GM18505 (cell line): Measurements from ENCODE around the gene LARP6.

Experiments used
- ATAC-seq: cut with Tn5 transposase; IDR thresholded peaks from one replicate; pipeline ENCODE4 v1.9.1; 2021; ENCODE audit not compliant: unreplicated experiment
- POLR2A ChIP-seq: IDR thresholded peaks from 4 replicates; pipeline ENCODE4 v1.6.1; 2011; ENCODE audit warnings: borderline replicate concordance; ENCODE audit not compliant: insufficient read depth, insufficient read length; ENCODE audit errors: extremely low read depth

The LARP6 gene

GRCh38 chr15:70801109-70801508, 52.8 kb downstream of the LARP6 start:
- ATAC-seq = no peak
- TF ChIP-seq POLR2A = no peak

DNA sequence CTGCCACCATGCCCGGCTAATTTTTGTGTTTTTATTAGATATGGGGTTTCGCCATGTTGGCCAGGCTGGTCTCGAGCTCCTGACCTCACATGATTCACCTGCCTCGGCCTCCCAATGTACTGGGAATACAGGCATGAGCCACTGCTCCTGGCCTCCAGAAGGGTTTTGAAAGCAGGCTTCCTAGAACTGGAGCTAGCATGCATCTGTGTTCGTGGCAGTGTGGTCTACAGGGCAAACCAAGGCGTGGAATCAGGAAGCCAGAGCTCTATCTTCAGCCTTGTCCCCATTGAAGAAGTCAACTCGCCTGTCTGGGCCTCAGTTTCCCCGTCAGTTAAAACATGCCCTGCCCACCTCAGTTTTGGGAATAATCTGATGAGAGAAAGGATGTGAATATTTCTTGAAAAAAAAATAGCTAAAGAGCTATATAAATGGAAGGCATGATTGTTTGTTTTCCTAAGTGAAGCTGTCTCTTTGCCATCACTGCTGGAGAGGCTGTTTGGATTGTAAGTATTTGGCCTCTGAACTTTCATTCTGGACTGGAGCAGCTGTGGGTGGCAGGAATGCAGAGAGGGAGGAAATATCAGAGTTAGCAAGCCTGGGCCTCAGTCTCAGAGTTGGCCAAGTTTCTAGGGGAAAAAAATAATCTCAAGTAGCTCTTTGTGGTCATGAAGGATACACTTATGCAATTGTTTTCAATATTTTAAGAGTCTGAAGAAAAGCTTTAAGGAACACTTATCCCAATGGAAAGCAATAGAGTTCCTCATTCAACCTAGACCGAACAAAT, 54.1 kb downstream of the LARP6 start:
- no peak for TF ChIP-seq POLR2A
- ATAC-seq = no peak

DNA sequence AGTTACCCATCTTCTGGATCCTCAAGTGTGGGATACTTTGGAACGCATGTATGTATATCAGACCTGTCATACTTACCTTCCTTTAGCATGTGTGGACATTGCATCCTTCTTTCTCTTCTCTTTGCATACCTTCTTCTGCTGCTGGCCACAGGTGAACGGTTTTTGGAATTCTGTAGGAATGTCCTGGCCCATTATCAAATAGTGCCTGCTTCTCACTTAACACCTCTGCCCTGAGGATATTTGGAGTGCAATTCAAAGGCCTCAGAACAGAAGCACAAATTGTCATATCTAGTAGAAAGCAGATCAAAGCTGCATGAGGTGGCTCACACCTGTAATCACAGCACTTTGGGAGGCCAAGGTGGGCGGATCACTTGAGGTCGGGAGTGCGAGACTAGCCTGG, 56.5 kb downstream of the LARP6 start:
- ATAC-seq = no peak
- TF ChIP-seq POLR2A = no peak

DNA sequence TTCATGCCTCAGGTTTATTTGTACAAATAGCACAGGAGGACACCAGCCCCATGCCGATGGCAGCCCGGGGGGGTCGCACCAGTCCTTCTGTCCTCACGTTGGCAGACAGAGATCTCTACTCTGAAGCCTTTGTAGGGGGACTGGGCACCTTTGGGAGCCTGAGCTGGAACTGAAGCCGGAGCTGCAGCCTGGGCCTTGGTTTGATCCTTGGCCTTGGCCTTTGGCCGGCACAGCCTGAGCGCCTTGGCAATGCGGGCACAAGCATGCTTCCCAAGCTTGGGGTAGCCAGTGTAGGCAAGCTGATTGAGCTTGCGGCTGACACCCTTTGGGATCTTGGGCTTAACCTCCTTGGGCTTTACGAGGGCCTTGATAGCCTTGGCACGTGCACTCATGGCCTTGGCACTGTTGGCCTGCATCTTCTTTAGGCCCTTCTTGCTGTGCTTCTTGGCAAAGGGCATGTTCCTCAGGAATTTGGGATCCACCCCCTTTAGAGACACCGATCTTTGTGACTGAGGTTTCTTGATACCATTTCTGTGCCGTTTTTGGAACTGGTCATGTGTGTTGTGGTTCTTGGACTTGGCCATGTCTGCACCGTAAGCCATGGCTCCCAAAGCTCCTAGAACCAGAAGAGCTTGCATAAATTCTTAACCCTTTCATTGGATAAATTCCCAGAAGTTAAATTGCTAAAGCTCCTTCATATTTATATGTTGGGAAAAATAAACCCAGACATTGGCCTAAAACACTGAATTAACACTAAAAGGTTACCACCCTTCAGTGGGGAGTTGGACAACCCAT, 57.2 kb downstream of the LARP6 start:
- ATAC-seq = no peak
- TF ChIP-seq POLR2A = no peak

- TF ChIP-seq POLR2A = no peak
- no peak for ATAC-seq
Measured at GRCh38 chr15:70795311-70795665, 58.7 kb downstream of the LARP6 start.

DNA sequence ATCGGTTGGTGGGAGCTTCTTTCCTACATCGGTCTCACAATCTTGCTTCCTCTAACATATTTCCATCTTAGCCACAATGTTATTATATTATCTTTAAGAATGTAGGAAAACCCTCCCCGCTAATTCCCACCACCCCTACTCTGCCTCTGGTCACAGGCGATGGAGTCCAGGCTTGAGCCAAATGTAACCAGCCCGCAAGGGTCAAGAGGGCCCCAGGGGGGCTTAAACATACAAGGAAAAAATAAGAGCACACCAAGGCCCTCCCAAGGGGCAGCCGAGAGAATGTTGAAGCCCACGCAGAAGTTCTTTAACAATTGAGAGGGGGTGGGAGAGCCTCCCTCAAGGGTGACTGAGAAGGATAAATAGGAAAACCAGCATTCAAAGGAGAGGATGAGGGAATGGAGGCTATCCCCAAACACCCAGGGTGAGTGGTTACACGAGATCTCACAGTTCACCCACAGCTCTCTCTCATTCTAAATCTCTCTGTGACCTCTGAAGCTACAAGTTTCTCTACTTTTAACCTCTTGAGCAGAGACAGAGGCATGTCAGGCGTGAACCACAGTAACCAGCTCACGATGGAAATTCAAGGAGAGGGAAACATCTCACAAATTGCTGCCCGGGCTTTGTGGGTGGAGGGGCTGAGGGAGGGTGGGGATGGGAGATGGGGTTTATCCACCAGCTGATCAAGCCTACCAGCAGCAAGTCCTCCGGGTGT, 59.2 kb downstream of the LARP6 start:
- ATAC-seq = no peak
- TF ChIP-seq POLR2A = no peak

DNA sequence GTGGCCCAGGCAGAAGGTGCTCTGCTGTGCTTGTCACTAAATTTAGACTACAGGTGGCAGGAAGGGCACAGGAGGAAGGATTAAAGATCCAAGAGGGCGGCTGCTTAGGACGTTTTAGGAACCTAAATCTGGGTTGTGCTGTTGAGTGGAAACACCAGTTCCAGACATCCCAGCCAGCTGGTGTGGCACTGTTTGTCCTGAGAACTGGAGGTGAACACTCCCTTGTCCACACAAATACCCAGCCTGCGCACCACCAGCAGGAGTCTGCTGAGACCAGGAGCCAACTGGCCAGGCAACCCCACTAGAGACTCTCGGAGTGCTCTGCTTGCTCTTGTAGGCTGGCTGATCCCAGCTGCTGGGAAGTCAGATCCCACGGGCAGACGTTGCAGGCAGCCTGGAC, 60.3 kb downstream of the LARP6 start:
- no peak for ATAC-seq
- TF ChIP-seq POLR2A = no peak

DNA sequence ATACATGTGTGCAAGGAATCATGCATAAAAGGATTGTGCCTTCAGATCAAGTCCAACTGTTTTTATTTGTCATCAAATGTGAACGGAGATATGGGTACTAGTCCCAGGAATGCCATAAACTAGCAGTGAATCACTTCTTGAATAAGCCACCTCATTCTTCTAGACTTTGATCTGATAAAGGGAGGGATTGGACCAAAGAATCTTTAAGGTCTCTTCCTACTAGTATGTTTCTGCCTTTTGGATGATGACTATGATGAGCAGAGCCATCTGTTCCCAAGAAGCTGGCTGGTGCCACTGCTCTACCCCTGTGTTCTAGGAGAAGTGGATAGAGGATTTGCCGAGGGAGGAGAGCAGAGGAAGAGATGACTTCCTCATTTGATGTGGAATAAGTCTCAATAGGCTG, 61.8 kb downstream of the LARP6 start:
- no peak for ATAC-seq

GRCh38 chr15:70791259-70791658, 62.7 kb downstream of the LARP6 start:
- TF ChIP-seq POLR2A = no peak
- no peak for ATAC-seq

More for the DNA sequence above, 61.8 kb downstream of the LARP6 start:
- TF ChIP-seq POLR2A = no peak

- no peak for TF ChIP-seq POLR2A
- no peak for ATAC-seq
Measured at GRCh38 chr15:70789213-70789612, 64.7 kb downstream of the LARP6 start.

DNA sequence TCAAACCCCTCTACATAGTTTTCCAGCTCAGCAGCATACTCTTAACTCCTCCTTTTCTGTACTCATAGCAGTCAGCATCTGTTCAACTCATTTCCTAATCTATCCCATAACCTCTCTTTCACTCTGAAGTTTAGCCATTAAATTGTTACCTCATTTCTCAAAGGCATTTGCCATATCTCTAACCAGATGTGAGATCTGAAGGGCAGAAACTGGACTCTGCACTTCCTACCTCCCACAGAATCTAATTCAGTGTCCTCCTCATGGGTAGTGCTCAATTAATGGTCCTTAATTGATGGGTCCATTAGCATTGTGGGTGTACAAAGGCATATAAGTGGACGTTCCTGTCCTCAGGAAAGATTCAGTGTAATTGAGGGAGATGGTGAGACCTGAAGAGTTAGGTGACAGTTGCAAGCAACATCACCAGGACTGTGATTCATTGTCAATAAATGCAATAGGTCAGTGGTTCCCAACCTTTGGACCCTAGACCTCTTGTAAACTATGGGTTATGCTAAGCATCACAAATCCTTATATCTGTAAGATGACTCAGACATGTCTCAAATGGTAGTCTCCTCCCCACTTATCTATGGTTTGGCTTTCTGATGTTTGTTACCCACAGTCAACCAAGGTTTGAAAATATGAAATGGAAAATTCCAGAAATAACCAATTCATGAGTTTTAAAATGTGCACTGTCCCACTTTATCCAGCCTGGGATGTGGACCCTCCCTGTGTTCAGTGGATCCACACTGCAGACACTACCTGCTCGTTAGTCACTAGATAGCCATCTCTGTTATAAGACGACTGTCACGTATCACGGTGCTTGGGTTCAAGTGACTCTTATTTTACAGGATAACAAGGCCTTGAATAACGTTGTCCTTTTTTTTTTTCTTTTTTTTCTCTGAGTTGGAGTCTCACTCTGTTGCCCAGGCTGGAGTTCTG, 65.6 kb downstream of the LARP6 start:
- no peak for ATAC-seq
- TF ChIP-seq POLR2A = no peak

DNA sequence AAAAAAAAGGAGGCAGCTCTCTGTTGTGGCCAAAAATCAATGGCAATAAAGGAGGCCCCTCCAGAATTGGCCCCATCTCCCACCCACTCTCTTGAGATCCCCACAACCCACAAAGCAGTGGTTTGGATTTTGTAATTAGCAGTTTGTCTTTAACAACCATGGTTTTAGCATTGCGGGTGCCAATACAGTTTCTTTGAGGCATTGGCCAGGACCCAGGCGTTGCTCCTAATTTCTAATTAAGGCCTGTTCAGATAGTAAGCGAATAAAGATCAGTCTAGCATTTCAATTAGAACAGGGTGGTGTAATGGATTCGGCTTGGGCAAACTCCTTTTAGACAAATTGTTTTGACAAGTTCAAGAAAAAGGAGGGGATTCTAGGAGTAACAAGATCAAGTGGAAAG, 67.0 kb downstream of the LARP6 start:
- ATAC-seq = no peak

More for the DNA sequence above, 67.0 kb downstream of the LARP6 start:
- no peak for TF ChIP-seq POLR2A
